HEK293 (cell line): ENCODE data around the gene DHPS.

Experiments used
- CTCF ChIA-PET: fragments of 350-600 bp; formaldehyde crosslinking; extraction: SDS; loops from one replicate; lab custom pipeline; 2021; ENCODE audit warnings: antibody characterized with exemption; lab: Yijun Ruan, JAX
- POLR2A ChIA-PET: fragments of 300-600 bp; formaldehyde crosslinking; extraction: SDS; loops from one replicate; lab custom pipeline; 2020; ENCODE audit warnings: antibody characterized with exemption, inconsistent platforms; lab: Yijun Ruan, JAX
- H3K27ac ChIP-seq: fragments of 200-500 bp; sonication (Bioruptor generic); 2 replicates; pipeline ENCODE4 v1.5.1; 2014; ENCODE audit warnings: low read depth, low read length, control low read depth, inconsistent platforms; ENCODE audit errors: extremely low read depth
- H3K36me3 ChIP-seq, 2 experiments: fragments of 200-500 bp in 1 of 2; sonication (Bioruptor generic) in 1 of 2; 1 replicate in 1 of 2; 2 replicates in 1 of 2; pipeline ENCODE4 v1.5.1; 2014 to 2017; ENCODE audit warnings: inconsistent platforms in 2 of 2, low read length in 2 of 2; ENCODE audit not compliant: control insufficient read depth in 2 of 2, insufficient read depth in 1 of 2
- H3K4me1 ChIP-seq: fragments of 200-500 bp; sonication (Bioruptor generic); 2 replicates; pipeline ENCODE4 v1.5.1; 2014; ENCODE audit warnings: mild to moderate bottlenecking, low read length, inconsistent platforms; ENCODE audit not compliant: control insufficient read depth, insufficient read depth
- H3K4me3 ChIP-seq: 2 replicates; pipeline ENCODE4 v1.5.1; 2011; ENCODE audit warnings: low read depth, mild to moderate bottlenecking, control low read depth, low read length, moderate library complexity
- H3K9me3 ChIP-seq: fragments of 200-500 bp; sonication (Bioruptor generic); 2 replicates; pipeline ENCODE4 v1.5.1; 2014; ENCODE audit warnings: low read depth, low read length, inconsistent platforms; ENCODE audit not compliant: control insufficient read depth, insufficient read depth
- BCL11B ChIP-seq: fragments of 450-650 bp; formaldehyde crosslinking; IDR thresholded peaks from 2 replicates; pipeline ENCODE4 v1.5.1; 2016; ENCODE audit warnings: low read depth, missing biosample characterization, missing genetic modification characterization
- CTCF ChIP-seq: fragments of 450-650 bp; formaldehyde crosslinking; IDR thresholded peaks from 2 replicates; pipeline ENCODE4 v1.5.1; 2016; ENCODE audit warnings: missing biosample characterization, missing genetic modification characterization
- KLF17 ChIP-seq: fragments of 450-650 bp; formaldehyde crosslinking; IDR thresholded peaks from 2 replicates; pipeline ENCODE4 v1.5.1; 2016; ENCODE audit warnings: missing biosample characterization, missing genetic modification characterization
- KLF9 ChIP-seq: fragments of 450-650 bp; formaldehyde crosslinking; IDR thresholded peaks from 2 replicates; pipeline ENCODE4 v1.5.1; 2016; ENCODE audit warnings: missing biosample characterization, missing genetic modification characterization, low read depth
- PRDM1 ChIP-seq: fragments of 450-650 bp; formaldehyde crosslinking; IDR thresholded peaks from 2 replicates; pipeline ENCODE4; 2016; ENCODE audit warnings: missing biosample characterization, missing genetic modification characterization
- SP7 ChIP-seq: fragments of 450-650 bp; formaldehyde crosslinking; IDR thresholded peaks from 2 replicates; pipeline ENCODE4 v1.5.1; 2016; ENCODE audit warnings: missing biosample characterization, missing genetic modification characterization
- WT1 ChIP-seq: fragments of 450-650 bp; formaldehyde crosslinking; IDR thresholded peaks from 2 replicates; pipeline ENCODE4 v1.5.1; 2016; ENCODE audit warnings: missing biosample characterization, missing genetic modification characterization
- ZNF112 ChIP-seq: fragments of 450-650 bp; formaldehyde crosslinking; IDR thresholded peaks from 2 replicates; pipeline ENCODE4 v1.5.0; 2017; ENCODE audit warnings: missing biosample characterization, missing genetic modification characterization
- ZNF133 ChIP-seq: fragments of 450-650 bp; formaldehyde crosslinking; IDR thresholded peaks from 2 replicates; pipeline ENCODE4 v1.5.1; 2016; ENCODE audit warnings: missing biosample characterization, missing genetic modification characterization
- ZNF138 ChIP-seq: fragments of 450-650 bp; formaldehyde crosslinking; IDR thresholded peaks from 2 replicates; pipeline ENCODE4 v1.5.1; 2016; ENCODE audit warnings: missing biosample characterization, missing genetic modification characterization, borderline replicate concordance
- ZNF157 ChIP-seq: fragments of 450-650 bp; formaldehyde crosslinking; IDR thresholded peaks from 2 replicates; pipeline ENCODE4 v1.5.1; 2016; ENCODE audit warnings: missing biosample characterization, missing genetic modification characterization
- ZNF16 ChIP-seq: fragments of 450-650 bp; formaldehyde crosslinking; IDR thresholded peaks from 2 replicates; pipeline ENCODE4 v1.5.1; 2016; ENCODE audit warnings: low read depth, missing biosample characterization, missing genetic modification characterization
- ZNF184 ChIP-seq: fragments of 450-650 bp; IDR thresholded peaks from 2 replicates; pipeline ENCODE4 v1.5.1; 2018; ENCODE audit warnings: missing biosample characterization, mild to moderate bottlenecking, missing genetic modification characterization
- ZNF26 ChIP-seq: fragments of 450-650 bp; formaldehyde crosslinking; IDR thresholded peaks from 2 replicates; pipeline ENCODE4 v1.5.1; 2016; ENCODE audit warnings: missing biosample characterization, missing genetic modification characterization
- ZNF280C ChIP-seq: fragments of 450-650 bp; formaldehyde crosslinking; IDR thresholded peaks from 2 replicates; pipeline ENCODE4 v1.5.1; 2016; ENCODE audit warnings: missing biosample characterization, missing genetic modification characterization
- ZNF350 ChIP-seq: fragments of 450-650 bp; formaldehyde crosslinking; IDR thresholded peaks from 2 replicates; pipeline ENCODE4 v1.5.0; 2017; ENCODE audit warnings: missing biosample characterization, mild to moderate bottlenecking, missing genetic modification characterization
- ZNF366 ChIP-seq: fragments of 450-650 bp; formaldehyde crosslinking; conservative IDR thresholded peaks from 2 replicates; pipeline ENCODE4 v1.5.1; 2016; ENCODE audit warnings: missing biosample characterization, missing genetic modification characterization
- ZNF549 ChIP-seq: fragments of 450-650 bp; IDR thresholded peaks from 2 replicates; pipeline ENCODE4 v1.5.1; 2018; ENCODE audit warnings: missing biosample characterization, missing genetic modification characterization, mild to moderate bottlenecking, inconsistent platforms, moderate library complexity
- ZNF571 ChIP-seq: fragments of 450-650 bp; formaldehyde crosslinking; IDR thresholded peaks from 2 replicates; pipeline ENCODE4 v1.5.0; 2017; ENCODE audit warnings: missing biosample characterization, missing genetic modification characterization
- ZNF624 ChIP-seq: fragments of 450-650 bp; formaldehyde crosslinking; IDR thresholded peaks from 2 replicates; pipeline ENCODE4 v1.5.1; 2017; ENCODE audit warnings: missing biosample characterization, missing genetic modification characterization
- ZNF629 ChIP-seq: fragments of 450-650 bp; formaldehyde crosslinking; IDR thresholded peaks from 2 replicates; pipeline ENCODE4 v1.5.1; 2017; ENCODE audit warnings: missing biosample characterization, missing genetic modification characterization
- ZNF660 ChIP-seq: fragments of 450-650 bp; IDR thresholded peaks from 2 replicates; pipeline ENCODE4 v1.5.1; 2018; ENCODE audit warnings: missing biosample characterization, mild to moderate bottlenecking, missing genetic modification characterization
- ZNF768 ChIP-seq: fragments of 450-650 bp; formaldehyde crosslinking; IDR thresholded peaks from 2 replicates; pipeline ENCODE4 v1.5.1; 2018; ENCODE audit warnings: missing biosample characterization, mild to moderate bottlenecking, missing genetic modification characterization
- ZSCAN23 ChIP-seq: fragments of 450-650 bp; formaldehyde crosslinking; IDR thresholded peaks from 2 replicates; pipeline ENCODE4 v1.5.1; 2016; ENCODE audit warnings: missing biosample characterization, missing genetic modification characterization
- ZSCAN4 ChIP-seq: fragments of 450-650 bp; formaldehyde crosslinking; IDR thresholded peaks from 2 replicates; pipeline ENCODE4 v1.5.1; 2017; ENCODE audit warnings: missing biosample characterization, missing genetic modification characterization

The DHPS gene

GRCh38 chr19:12694641-12695040 lies 13.0 kb upstream of the DHPS start:
- CTCF ChIA-PET, result no interaction called here
- POLR2A ChIA-PET, result no interaction called here
- TF ChIP-seq ZNF366, result no peak
- no peak for TF ChIP-seq ZSCAN4 (tag by site-specific recombination)
- no peak for TF ChIP-seq CTCF (tag by site-specific recombination)
- no peak for TF ChIP-seq ZNF138 (tag by site-specific recombination)
- TF ChIP-seq BCL11B, result no peak
- TF ChIP-seq KLF17 (tag by site-specific recombination), result no peak
- TF ChIP-seq ZNF629 (tag by site-specific recombination), result no peak
- no peak for TF ChIP-seq KLF9 (tag by site-specific recombination)
- no peak for TF ChIP-seq PRDM1 (tag by site-specific recombination)
- no peak for TF ChIP-seq ZNF350
- no peak for TF ChIP-seq ZNF184
- no peak for TF ChIP-seq ZNF133 (tag by site-specific recombination)
- no peak for TF ChIP-seq ZNF16 (tag by site-specific recombination)
- TF ChIP-seq ZNF571 (tag by site-specific recombination), result no peak
- TF ChIP-seq ZNF660 (tag by site-specific recombination), result no peak
- no peak for TF ChIP-seq ZNF112 (tag by site-specific recombination)
- TF ChIP-seq ZNF624, result no peak
- no peak for TF ChIP-seq ZNF280C (tag by site-specific recombination)
- TF ChIP-seq SP7, result no peak
- no peaks in the 10 kb centered on the region for H3K9me3 ChIP-seq
- no peak overlapping the region for H3K27ac ChIP-seq
- H3K36me3 ChIP-seq, result peaks cover 12 to 37% of the 10 kb centered on the region in 2 experiments
- H3K4me1 ChIP-seq, result no peaks in the 10 kb centered on the region
- H3K4me3 ChIP-seq, result no peak overlapping the region

GRCh38 chr19:12692960-12693359 lies 11.3 kb upstream of the DHPS start:
- POLR2A ChIA-PET, result interaction anchor here (0.7 kb wide), 1 partner anchor 17 kb away, joined by 3 read pairs; no protein-coding TSS in a partner anchor
- Histone ChIP-seq H3K4me1 (no peaks in the 10 kb centered on the region), H3K36me3 (peaks cover 3 to 39% of the 10 kb centered on the region in 2 experiments; a peak in 2 of 3 replicates), H3K27ac (no peak overlapping the region), H3K9me3 (no peaks in the 10 kb centered on the region), H3K4me3 (no peak overlapping the region)
- CTCF ChIA-PET, result no interaction called here
- TF ChIP-seq ZNF26 (tag by site-specific recombination) (no peak), ZSCAN23 (tag by site-specific recombination) (no peak), ZNF549 (tag by site-specific recombination) (no peak), ZNF768 (0 out of 2 replicates have a peak, but pooled peaks have one; percentile 52), WT1 (tag by site-specific recombination) (no peak), ZNF157 (tag by site-specific recombination) (no peak)
